Astrocyte (in vitro differentiated cells and primary cell): ENCODE data around the gene EVI5L. TPM values are rescaled to one million over a fixed set of nuclear protein-coding genes. Genes with fewer than 3 reads are reported as not detected.

ENCODE experiments used
- DNase-seq: peaks from one replicate; pipeline ENCODE4 v3.0.0-alpha.2; 2010; ENCODE audit warnings: low read depth
- FAIRE-seq: peaks from 2 replicates; lab custom pipeline; 2011; peaks lifted over from hg19 to GRCh38; lab: Jason Lieb, UNC
- H2AFZ ChIP-seq: 2 replicates; pipeline ENCODE4 v1.6.0; 2012; ENCODE audit warnings: low read depth, low read length, inconsistent platforms
- H3K27ac ChIP-seq: 2 replicates; pipeline ENCODE4 v1.5.1; 2011; ENCODE audit warnings: low read depth, low read length, inconsistent platforms
- H3K27me3 ChIP-seq: 2 replicates; pipeline ENCODE4 v1.6.0; 2011; ENCODE audit warnings: low read length, inconsistent platforms; ENCODE audit not compliant: insufficient read depth
- H3K36me3 ChIP-seq: 2 replicates; pipeline ENCODE4 v1.5.1; 2011; ENCODE audit warnings: low read length, inconsistent platforms; ENCODE audit not compliant: insufficient read depth
- H3K4me1 ChIP-seq: 2 replicates; pipeline ENCODE4 v1.5.1; 2011; ENCODE audit warnings: low read length, inconsistent platforms; ENCODE audit not compliant: insufficient read depth
- H3K4me2 ChIP-seq: 2 replicates; pipeline ENCODE4 v1.6.0; 2012; ENCODE audit warnings: low read length, inconsistent platforms
- H3K4me3 ChIP-seq: 2 replicates; pipeline ENCODE4 v1.5.1; 2011; ENCODE audit warnings: low read depth, mild to moderate bottlenecking, low read length, inconsistent platforms; ENCODE audit not compliant: insufficient read depth
- H3K79me2 ChIP-seq: 2 replicates; pipeline ENCODE4 v1.6.0; 2012; ENCODE audit warnings: mild to moderate bottlenecking, low read length, inconsistent platforms; ENCODE audit not compliant: insufficient read depth
- H3K9ac ChIP-seq: 2 replicates; pipeline ENCODE4 v1.6.0; 2012; ENCODE audit warnings: mild to moderate bottlenecking, low read length, inconsistent platforms
- H3K9me3 ChIP-seq: 2 replicates; pipeline ENCODE4 v1.5.1; 2012; ENCODE audit warnings: low read depth, mild to moderate bottlenecking, low read length, inconsistent platforms; ENCODE audit not compliant: insufficient read depth
- H4K20me1 ChIP-seq: 2 replicates; pipeline ENCODE4 v1.6.0; 2012; ENCODE audit warnings: low read length, inconsistent platforms; ENCODE audit not compliant: insufficient read depth
- H3K27ac Mint-ChIP-seq: one replicate; pipeline ENCODE4 v1.8.0; 2021; ENCODE audit warnings: mild to moderate bottlenecking, mixed read lengths; ENCODE audit not compliant: unreplicated experiment
- H3K27me3 Mint-ChIP-seq: one replicate; pipeline ENCODE4 v1.8.0; 2021; ENCODE audit warnings: low read depth, mixed read lengths; ENCODE audit not compliant: unreplicated experiment
- H3K36me3 Mint-ChIP-seq: one replicate; pipeline ENCODE4 v1.8.0; 2021; ENCODE audit warnings: low read depth, mixed read lengths; ENCODE audit not compliant: unreplicated experiment
- H3K4me1 Mint-ChIP-seq: one replicate; pipeline ENCODE4 v1.8.0; 2021; ENCODE audit warnings: low read depth, mixed read lengths; ENCODE audit not compliant: unreplicated experiment
- H3K4me3 Mint-ChIP-seq: one replicate; pipeline ENCODE4 v1.8.0; 2021; ENCODE audit warnings: mild to moderate bottlenecking, moderate library complexity, mixed read lengths; ENCODE audit not compliant: unreplicated experiment
- H3K9me3 Mint-ChIP-seq: one replicate; pipeline ENCODE4 v1.8.0; 2021; ENCODE audit warnings: mild to moderate bottlenecking, mixed read lengths; ENCODE audit not compliant: unreplicated experiment
- EZH2 ChIP-seq: IDR thresholded peaks from 2 replicates; pipeline ENCODE4 v1.6.1; 2012; ENCODE audit warnings: mild to moderate bottlenecking, low read length, inconsistent platforms; ENCODE audit not compliant: insufficient read depth
- total RNA-seq: library from RNA; stranded (reverse); gene quantifications from 2 replicates; pipeline ENCODE4 v1.2.1, GENCODE V29; 2021
- TF ChIP-seq, protein P1 (sequence below): IDR thresholded peaks from 2 replicates; pipeline ENCODE4 v1.5.1; 2011; ENCODE audit warnings: low read depth, mild to moderate bottlenecking, inconsistent platforms, low read length, moderate library complexity; ENCODE audit not compliant: insufficient read depth

The EVI5L gene
- total RNA-seq, 1 donor from 2014 or later: 22.1 TPM

- H3K9me3 Mint-ChIP-seq: peaks cover 6% of the 10 kb centered on the region
- H3K36me3 ChIP-seq: no peaks in the 10 kb centered on the region
- H3K9me3 ChIP-seq: no peaks in the 10 kb centered on the region
- H4K20me1 ChIP-seq: no peaks in the 10 kb centered on the region
- no peaks in the 10 kb centered on the region for H3K36me3 Mint-ChIP-seq
- H3K4me1 ChIP-seq: no peaks in the 10 kb centered on the region
- no peak overlapping the region for H3K9ac ChIP-seq
- TF ChIP-seq, protein P1, sequence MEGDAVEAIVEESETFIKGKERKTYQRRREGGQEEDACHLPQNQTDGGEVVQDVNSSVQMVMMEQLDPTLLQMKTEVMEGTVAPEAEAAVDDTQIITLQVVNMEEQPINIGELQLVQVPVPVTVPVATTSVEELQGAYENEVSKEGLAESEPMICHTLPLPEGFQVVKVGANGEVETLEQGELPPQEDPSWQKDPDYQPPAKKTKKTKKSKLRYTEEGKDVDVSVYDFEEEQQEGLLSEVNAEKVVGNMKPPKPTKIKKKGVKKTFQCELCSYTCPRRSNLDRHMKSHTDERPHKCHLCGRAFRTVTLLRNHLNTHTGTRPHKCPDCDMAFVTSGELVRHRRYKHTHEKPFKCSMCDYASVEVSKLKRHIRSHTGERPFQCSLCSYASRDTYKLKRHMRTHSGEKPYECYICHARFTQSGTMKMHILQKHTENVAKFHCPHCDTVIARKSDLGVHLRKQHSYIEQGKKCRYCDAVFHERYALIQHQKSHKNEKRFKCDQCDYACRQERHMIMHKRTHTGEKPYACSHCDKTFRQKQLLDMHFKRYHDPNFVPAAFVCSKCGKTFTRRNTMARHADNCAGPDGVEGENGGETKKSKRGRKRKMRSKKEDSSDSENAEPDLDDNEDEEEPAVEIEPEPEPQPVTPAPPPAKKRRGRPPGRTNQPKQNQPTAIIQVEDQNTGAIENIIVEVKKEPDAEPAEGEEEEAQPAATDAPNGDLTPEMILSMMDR: no peak
- no peak for TF ChIP-seq EZH2
- H3K4me2 ChIP-seq: no peak overlapping the region
- H3K4me3 Mint-ChIP-seq: no peak overlapping the region
- H3K27me3 ChIP-seq: peaks cover 4% of the 10 kb centered on the region
- no peak overlapping the region for H3K27ac Mint-ChIP-seq
- peaks cover 3% of the 10 kb centered on the region for H3K4me1 Mint-ChIP-seq
- no peaks in the 10 kb centered on the region for H3K79me2 ChIP-seq
- H3K4me3 ChIP-seq: no peak overlapping the region
- no peak for FAIRE-seq
- no peak overlapping the region for H3K27ac ChIP-seq
- H3K27me3 Mint-ChIP-seq: peaks cover 31% of the 10 kb centered on the region
- no peak overlapping the region for H2AFZ ChIP-seq
- no peak for DNase-seq
These were observed 36.5 kb upstream of the EVI5L start for GRCh38 chr19:7793493-7793892.

DNA sequence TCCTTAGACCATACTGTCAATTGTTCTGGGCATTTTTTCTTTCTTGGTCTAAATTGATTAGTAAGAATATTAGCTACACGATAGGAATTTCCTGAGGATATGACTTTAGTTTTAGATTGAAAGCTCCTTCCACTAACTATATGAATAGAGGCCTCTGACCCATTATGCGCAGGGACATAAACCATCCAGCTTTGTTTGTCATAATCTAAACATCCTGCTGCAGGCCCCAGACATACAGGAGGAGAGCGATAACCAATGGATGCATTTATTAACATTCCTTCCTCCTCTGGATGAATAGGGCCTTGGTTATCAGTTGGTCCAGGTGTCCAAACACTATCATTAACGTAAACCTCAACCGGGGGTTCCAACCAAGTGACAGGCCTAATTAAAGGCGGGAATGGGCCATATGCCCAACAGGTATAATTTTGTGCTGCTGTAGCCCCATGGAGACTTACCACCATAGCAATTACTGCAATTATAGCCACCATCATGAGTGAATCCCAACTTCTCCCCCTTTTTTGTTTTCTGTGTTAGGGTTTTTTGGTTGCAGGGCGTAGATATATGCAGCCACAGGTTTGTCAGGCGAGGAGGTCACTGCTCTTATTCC, 34.4 kb upstream of the EVI5L start:
- no peak overlapping the region for H3K4me3 ChIP-seq
- H3K27ac Mint-ChIP-seq: no peak overlapping the region
- H3K9me3 Mint-ChIP-seq: peaks cover 12% of the 10 kb centered on the region
- no peaks in the 10 kb centered on the region for H3K9me3 ChIP-seq
- H3K9ac ChIP-seq: no peak overlapping the region
- H3K27ac ChIP-seq: no peak overlapping the region
- FAIRE-seq (no peak), DNase-seq (no peak)
- H3K27me3 ChIP-seq: no peaks in the 10 kb centered on the region
- H4K20me1 ChIP-seq: no peaks in the 10 kb centered on the region
- H3K79me2 ChIP-seq: no peaks in the 10 kb centered on the region
- no peaks in the 10 kb centered on the region for H3K36me3 Mint-ChIP-seq
- H2AFZ ChIP-seq: no peak overlapping the region
- TF ChIP-seq, protein P1: no peak
- TF ChIP-seq EZH2: no peak
- no peaks in the 10 kb centered on the region for H3K4me1 ChIP-seq
- peaks cover 2% of the 10 kb centered on the region for H3K4me1 Mint-ChIP-seq
- no peak overlapping the region for H3K4me3 Mint-ChIP-seq
- peaks cover 17% of the 10 kb centered on the region for H3K27me3 Mint-ChIP-seq
- H3K36me3 ChIP-seq: no peaks in the 10 kb centered on the region
- peak overlapping the region; percentile 28 for H3K4me2 ChIP-seq

GRCh38 chr19:7799640-7800355, 30.2 kb upstream of the EVI5L start:
- FAIRE-seq (no peak), DNase-seq (peak; percentile 35)
- Histone ChIP-seq H4K20me1 (no peaks in the 10 kb centered on the region), H3K79me2 (no peaks in the 10 kb centered on the region), H3K4me3 (no peak overlapping the region), H3K27me3 (no peaks in the 10 kb centered on the region), H3K27ac (no peak overlapping the region), H2AFZ (peak overlapping the region; percentile 13), H3K4me1 (no peaks in the 10 kb centered on the region), H3K36me3 (no peaks in the 10 kb centered on the region), H3K9me3 (peaks cover 6% of the 10 kb centered on the region), H3K4me2 (peak overlapping the region; percentile 73), H3K9ac (no peak overlapping the region)
- peaks cover 6% of the 10 kb centered on the region for H3K27me3 Mint-ChIP-seq
- no peak overlapping the region for H3K27ac Mint-ChIP-seq
- H3K4me3 Mint-ChIP-seq: no peak overlapping the region
- TF ChIP-seq, protein P1: peak; percentile 56
- TF ChIP-seq EZH2: no peak
- no peaks in the 10 kb centered on the region for H3K4me1 Mint-ChIP-seq
- peaks cover 21% of the 10 kb centered on the region for H3K9me3 Mint-ChIP-seq
- H3K36me3 Mint-ChIP-seq: no peaks in the 10 kb centered on the region
